ENCODE results near the gene TRAPPC1. TPM values are rescaled to one million over a fixed set of nuclear protein-coding genes. Genes with fewer than 3 reads are reported as not detected.

The TRAPPC1 gene
- total and polyA plus RNA-seq, 2 donors (not counting 3 experiments of a cell fraction or from before 2014, with no cell fraction given), result 146 to 250 TPM

- no peak for FAIRE-seq
These were observed 29.7 kb upstream of the TRAPPC1 start for GRCh38 chr17:7961421-7961820.

More at GRCh38 chr17:7961421-7961820, 29.7 kb upstream of the TRAPPC1 start:
- POLR2A ChIA-PET, result no interaction called here
- H3K27ac ChIP-seq (ENCODE audit: insufficient read depth, low read depth, low read length), result no peak overlapping the region
- H3K36me3 ChIP-seq (ENCODE audit: control insufficient read depth in 2 of 2, extremely low read depth in 1 of 2, insufficient read depth in 2 of 2, low read length in 2 of 2), result no peaks in the 10 kb centered on the region
- H3K79me2 ChIP-seq (ENCODE audit: control insufficient read depth, insufficient read depth, low read length), result no peaks in the 10 kb centered on the region
- H2AFZ ChIP-seq (ENCODE audit: low read depth, low read length), result no peak overlapping the region
- H3K4me2 ChIP-seq (ENCODE audit: insufficient read depth, low read length), result no peak overlapping the region
- H3K27me3 ChIP-seq (ENCODE audit: control insufficient read depth in 2 of 2, insufficient read depth in 2 of 2, low read length in 2 of 2), result peaks cover 2 to 5% of the 10 kb centered on the region in 2 experiments
- H3K9me1 ChIP-seq (replicated peaks; ENCODE audit: control insufficient read depth, extremely low read depth, insufficient read depth, low read length), result no peaks in the 10 kb centered on the region
- H4K20me1 ChIP-seq (replicated peaks; ENCODE audit: control insufficient read depth, extremely low read depth, insufficient read depth, low read length), result no peaks in the 10 kb centered on the region
- H3K9me3 ChIP-seq (replicated peaks; ENCODE audit: control insufficient read depth, insufficient read depth, low read length), result no peaks in the 10 kb centered on the region
- dilution Hi-C loops (cut with MboI; ENCODE audit: extremely low pct_ligation_motif_present, low sequenced_read_pairs) (no loop called here), intact Hi-C loops (cut with micrococcal nuclease) (no loop called here)
- H3K4me3 ChIP-seq (replicated peaks in 1 of 3; ENCODE audit: insufficient read depth in 1 of 3, low read depth in 1 of 3, low read length in 3 of 3), result no peak overlapping the region
- CTCF ChIA-PET, result interaction anchor here (0.6 to 0.9 kb wide), 2 partner anchors 11 to 99 kb away, joined by 3 read pairs; no protein-coding TSS in a partner anchor
- no peak overlapping the region for H3K9ac ChIP-seq (replicated peaks; ENCODE audit: extremely low read depth, insufficient read depth, low read length)
- no TSS peak for BruUV-seq (replicated peaks)
- no peak for DNase-seq (ENCODE audit: low read depth, low spot score)
- no peaks in the 10 kb centered on the region for H3K4me1 ChIP-seq (ENCODE audit: control insufficient read depth, extremely low read depth, insufficient read depth, low read length)
- no peak for TF ChIP-seq POLR2A (IDR thresholded peaks at IDR 0.05; ENCODE audit: low read depth, low read length)
- TF ChIP-seq POLR2AphosphoS5 (IDR thresholded peaks at IDR 0.05; ENCODE audit: insufficient read depth, low read depth, low read length), result no peak
- no peak for TF ChIP-seq MYC (IDR thresholded peaks at IDR 0.05; ENCODE audit: low read depth, low read length)
- no peak for TF ChIP-seq GATA2 (IDR thresholded peaks at IDR 0.05; ENCODE audit: insufficient read depth, insufficient read length, low read depth, low read length)
- TF ChIP-seq FOS (IDR thresholded peaks at IDR 0.05; ENCODE audit: borderline replicate concordance, insufficient read depth, low read length), result no peak
- no peak for TF ChIP-seq EZH2 (IDR thresholded peaks at IDR 0.05; ENCODE audit: borderline replicate concordance, low read depth, low read length, severe bottlenecking)
- TF ChIP-seq JUN (IDR thresholded peaks at IDR 0.05; ENCODE audit: borderline replicate concordance, insufficient read depth, insufficient read length, low read depth), result no peak
- TF ChIP-seq CTCF (IDR thresholded peaks at IDR 0.05; ENCODE audit: extremely low read depth in 1 of 2, insufficient read depth in 1 of 2, low read depth in 1 of 2, low read length in 2 of 2), result no peak
- TF ChIP-seq MAX (IDR thresholded peaks at IDR 0.05; ENCODE audit: insufficient read depth, insufficient read length), result no peak

Data from endothelial cell of umbilical vein (primary cell).